OCI-M2 (cell line): ENCODE results near the gene APBB2.

Experiments
- DNase-seq: peaks from one replicate; lab custom pipeline; 2025; ENCODE audit not compliant: unreplicated experiment; lab: John Stamatoyannopoulos, UW

Gene APBB2

GRCh38 chr4:40789771-40790170, 424.6 kb downstream of the APBB2 start:
- DNase-seq = no peak

DNA sequence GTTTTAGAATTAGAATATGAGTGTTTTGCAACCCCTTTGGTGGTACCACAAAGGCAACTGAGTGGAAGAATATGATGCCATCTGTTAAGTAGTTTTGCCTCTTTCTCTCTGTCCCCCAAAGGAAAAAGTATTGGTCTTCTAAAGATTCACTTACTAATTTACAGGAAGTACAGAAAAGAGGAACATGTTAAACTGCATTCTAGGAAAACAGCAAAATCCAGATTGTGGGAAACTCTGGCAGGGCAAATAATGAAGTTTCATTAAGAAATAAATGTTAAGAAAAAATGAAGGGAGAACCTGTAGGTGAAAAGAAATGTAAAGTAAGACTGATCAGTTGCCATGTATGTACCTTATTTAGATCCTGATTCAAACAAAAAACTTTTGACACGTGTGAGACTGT, 425.3 kb downstream of the APBB2 start:
- DNase-seq = no peak

GRCh38 chr4:40788331-40788730, 426.0 kb downstream of the APBB2 start:
- DNase-seq = no peak

DNA sequence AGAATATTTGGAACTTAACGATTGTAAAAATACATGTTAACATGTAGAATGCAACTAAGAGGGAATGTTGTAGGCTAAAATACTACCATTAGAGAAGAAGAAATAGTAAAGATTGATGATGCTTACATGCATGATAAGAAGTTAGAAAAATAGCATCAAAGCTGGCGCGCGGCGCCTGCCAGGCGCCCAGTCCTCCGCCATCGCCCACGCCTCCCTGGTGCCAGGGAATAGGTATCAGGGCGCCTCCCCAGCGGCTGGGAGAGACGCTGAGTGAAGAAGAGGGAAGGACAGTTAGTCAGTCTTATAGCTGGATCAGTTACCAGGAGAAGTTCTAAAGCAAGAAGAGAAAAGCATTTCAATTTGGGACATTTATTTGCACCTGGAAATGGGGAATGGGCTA, 428.6 kb downstream of the APBB2 start:
- DNase-seq = no peak

DNA sequence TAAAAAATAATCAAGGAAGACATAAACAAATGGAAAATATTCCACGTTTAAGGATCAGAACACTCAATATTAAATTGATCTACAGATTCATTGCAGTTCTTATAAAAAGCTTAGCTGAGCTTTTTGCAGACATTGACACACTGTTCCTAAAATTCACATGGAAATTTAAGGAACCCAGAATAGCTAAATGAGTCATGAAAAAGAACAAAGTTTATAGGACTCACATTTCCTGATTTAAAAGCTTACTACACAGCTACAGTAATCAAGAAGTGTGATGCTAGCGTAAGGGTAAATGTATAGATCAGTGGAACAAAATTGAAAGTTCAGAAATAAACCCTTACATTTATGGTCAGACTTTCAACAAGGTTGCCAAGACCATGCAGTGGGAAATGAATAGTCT, 431.5 kb downstream of the APBB2 start:
- no peak for DNase-seq

- DNase-seq = no peak
These were observed 436.3 kb downstream of the APBB2 start for GRCh38 chr4:40778090-40778489.

- DNase-seq = no peak
These were observed 445.1 kb downstream of the APBB2 start for GRCh38 chr4:40769266-40769665.

DNA sequence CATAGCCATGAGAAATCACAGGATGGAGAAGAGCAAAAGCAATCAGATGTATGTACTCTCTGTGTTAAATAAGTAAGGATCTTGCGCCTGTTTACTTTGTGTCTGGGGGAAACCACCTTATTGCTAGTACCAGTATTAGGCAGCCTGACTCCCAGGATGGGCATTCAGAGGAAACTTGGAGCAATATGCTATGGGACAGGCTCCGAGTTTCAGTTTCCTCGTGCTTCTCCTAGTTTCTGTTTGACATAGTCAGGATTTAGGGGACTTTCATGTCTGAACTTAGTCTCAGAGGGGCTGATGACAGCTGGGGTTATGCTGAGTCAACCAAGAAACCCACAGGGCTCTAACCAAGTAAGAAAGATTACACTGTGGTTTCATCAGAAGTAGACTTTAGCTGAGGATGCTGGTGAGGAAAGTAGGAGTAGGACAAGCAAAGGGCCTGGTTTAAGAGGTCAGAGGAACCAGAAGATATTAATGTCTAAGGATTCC, 451.1 kb downstream of the APBB2 start:
- no peak for DNase-seq
